ENCODE measurements around the gene EGF.
A peak's percentile ranks its signal among the peaks of the same experiment; 100 is the strongest.
"Not testable (repeated sequence)": the region's sequence is repeated elsewhere in the genome, so short reads cannot be mapped to it uniquely, and the experiment has no call there.

EGF gene

DNA sequence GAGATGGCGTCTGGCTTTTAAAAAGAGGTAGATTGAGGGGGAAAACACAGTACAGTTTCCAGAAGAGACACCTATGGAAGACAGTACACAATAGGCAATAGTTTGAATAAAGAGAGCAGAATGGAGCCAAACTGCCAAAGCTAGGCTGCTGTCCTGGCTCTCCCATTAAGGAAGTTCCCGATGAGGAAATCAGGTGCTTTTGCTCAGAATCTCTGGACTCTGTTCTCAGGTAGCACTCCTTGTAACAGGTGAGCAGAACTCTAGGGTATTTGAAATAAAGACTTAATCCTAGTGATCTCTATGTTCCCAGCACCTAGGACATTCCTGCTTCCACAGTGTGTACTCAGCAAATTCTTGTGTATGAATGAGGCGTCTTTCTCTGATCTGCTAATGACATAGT is 1.6 kb downstream of the EGF start:
- no peak for DNase-seq (ENCODE audit: low read depth in 1 of 2, low spot score in 1 of 2)

DNA sequence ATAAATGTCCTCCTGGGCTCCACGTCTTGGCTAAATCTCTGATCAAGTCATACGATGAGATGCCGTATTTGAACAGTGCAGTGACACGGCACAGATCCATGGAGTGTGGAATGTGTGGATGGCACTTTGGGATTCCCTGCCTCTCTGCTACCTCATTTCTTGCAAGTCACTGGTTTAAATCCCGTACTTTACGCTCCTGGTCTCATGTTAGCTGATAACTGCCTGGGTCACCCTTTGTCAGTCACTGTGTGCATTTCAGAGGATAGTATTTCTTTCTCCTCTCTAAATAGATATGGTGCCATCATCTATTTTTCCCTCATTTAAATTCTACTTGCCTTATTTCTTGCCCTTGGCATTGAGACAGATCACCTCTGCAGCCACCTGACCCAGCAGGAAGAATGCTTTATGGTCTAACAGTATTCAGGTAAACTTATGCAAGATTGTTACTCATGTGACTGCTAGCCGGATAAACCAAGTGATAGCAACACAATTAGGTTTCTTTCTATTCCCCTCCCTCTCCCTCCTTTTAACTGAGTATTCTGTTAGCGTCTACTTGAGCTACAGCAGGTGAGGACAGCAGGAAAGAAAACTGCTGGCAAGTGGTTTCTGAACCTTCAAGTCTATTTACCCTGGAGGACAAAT is 2.8 kb downstream of the EGF start:
- DNase-seq (ENCODE audit: low read depth in 1 of 2, low spot score in 1 of 2): no peak

DNA sequence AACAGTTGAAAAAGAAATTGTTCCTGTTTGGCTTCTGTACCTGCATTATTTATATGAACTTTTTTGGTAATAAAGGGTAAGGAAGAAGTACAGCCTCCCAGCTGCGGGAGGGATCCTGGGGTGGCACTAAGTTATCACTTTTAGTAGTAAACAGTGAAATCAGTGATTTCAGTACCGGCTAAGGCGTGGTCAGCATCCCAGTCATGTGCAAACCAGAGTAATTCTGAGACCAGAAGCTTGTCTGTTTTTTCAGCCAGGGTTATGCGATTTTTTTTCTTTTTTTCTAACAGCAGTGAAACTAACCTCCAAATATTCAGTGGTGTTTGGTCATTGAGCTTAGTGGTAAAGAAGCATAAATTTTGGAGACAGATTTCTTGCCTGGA is 3.3 kb downstream of the EGF start:
- DNase-seq (ENCODE audit: low read depth in 1 of 2, low spot score in 1 of 2): no peak

DNA sequence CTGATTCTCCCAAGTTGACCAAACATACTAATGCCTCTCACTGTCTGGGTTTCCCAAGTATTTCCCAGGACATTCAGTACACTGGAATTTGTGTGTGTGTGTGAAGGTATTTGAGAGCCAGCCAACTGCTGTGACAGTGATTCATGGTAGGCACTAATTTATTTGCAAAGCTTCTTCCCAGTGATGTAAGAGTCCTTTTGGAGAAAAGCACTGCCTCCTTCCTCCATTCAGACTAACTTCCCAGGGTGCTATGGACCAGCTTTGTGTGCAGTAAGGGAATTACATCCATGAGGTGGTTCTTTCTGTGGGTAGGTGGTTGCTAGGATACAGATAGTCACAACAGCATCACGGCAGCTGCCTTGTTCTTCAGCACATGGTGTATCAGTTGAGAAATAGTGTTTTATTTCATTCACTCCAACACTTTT is 8.7 kb downstream of the EGF start:
- DNase-seq (ENCODE audit: low read depth in 1 of 2, low spot score in 1 of 2): no peak

DNA sequence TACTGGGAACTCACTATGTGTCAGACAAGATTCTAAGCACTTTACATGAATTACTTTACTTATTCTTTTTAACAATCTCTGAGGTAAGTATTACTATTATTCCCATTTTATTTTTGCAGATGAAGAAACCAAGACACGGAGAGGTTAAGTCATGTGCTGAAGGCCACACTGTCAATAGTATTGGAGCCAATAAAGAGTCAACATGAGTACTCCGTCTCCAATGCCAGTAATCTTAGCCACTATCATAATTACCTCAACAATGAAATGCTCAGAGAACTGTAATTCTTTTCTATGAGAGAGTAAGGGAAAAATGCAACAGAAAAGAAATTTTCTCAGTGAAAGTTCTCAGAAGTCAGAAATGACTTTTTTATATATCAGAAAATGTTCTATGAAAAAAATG is 12.7 kb downstream of the EGF start:
- no peak for DNase-seq (ENCODE audit: low read depth in 1 of 2, low spot score in 1 of 2)

DNA sequence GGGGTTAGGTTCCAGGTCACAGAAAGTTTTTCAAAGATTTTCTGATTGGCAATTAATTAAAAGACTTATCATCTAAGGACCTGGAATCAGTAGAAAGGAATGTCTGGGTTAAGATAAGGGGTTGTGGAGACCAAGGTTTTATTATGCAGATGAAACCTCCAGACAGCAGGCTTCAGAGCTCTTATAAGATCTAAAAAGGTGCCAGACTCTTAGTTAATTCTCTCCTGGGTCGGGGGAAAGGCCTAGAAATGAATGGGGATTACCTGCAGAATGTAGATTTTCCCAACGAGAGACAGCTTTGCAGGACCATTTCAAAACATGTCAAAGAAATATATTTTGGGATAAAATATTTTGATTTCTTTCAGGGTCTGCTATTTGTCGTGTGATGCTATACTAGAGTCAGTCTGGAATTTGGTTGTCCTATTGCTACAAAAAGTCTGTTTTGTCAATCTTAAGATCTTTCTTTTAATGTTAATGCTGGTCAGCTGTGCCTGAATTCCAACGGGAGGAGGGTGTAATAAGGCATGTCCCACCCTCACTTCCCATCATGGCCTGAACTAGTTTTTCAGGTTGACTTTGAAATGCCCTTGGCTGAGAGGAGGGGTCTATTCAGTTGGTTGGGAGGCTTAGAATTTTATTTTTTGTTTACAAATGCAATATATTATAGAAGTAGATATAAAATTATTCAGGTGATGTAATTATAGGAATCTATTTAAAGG is 15.8 kb downstream of the EGF start:
- no peak for DNase-seq (ENCODE audit: low read depth in 1 of 2, low spot score in 1 of 2)

DNA sequence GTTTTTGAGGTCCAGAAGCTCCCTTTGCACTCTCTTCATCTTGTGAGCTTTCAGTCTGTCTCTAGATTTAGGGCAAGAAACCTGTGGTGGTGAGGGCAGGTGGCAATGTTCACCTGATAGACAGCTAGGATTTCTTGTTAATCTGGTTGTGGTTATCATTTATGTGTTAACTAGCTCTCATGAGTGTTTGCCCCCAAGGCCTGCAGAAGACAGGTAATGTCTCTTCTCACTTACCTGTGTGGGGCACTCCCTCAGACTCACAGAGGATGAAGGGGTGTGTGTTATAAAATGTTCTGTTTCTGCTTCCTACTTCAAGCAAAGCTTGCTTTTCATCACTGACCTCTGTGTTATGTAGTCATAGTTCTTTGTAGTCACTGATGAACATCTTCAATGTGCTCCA is 17.8 kb downstream of the EGF start:
- DNase-seq (ENCODE audit: low read depth in 1 of 2, low spot score in 1 of 2): no peak

DNA sequence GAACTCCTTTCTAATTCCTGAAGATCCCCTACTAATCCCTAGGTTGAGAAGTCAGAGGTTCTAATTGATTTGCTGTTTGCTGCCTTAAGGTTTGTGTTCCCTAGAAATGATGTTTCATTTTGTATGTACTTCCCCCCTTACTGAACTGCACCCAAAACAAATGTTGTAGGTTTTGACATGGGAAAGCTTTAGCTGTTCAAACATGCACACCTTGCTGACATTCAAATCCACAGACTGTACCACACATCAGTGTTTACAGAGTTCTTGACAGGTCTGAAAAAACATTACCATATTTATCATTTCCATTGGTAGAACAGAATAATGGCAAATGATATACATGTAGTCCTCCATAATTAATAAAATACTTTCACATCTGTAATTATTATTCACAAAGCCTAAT is 18.2 kb downstream of the EGF start:
- DNase-seq (ENCODE audit: low read depth in 1 of 2, low spot score in 1 of 2): no peak

DNA sequence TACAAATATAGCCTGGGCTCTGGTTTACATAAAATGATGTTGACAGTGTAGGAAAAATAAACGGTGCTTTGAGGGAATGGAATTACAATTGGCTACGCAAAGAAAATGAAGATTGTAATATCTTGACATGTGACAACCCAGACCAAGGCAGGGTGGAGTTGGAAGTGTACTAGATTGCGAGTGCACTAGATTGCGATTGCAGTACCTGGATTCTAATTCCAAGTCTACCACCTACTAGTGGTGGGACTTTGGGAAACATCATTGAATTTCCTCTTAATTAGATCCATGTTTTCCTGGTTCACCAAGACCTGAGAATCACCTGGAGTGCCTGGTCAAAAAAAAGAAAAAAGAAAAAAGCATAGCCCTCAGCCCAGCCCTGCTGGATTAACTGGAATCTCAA is 18.6 kb downstream of the EGF start:
- DNase-seq (ENCODE audit: low read depth in 1 of 2, low spot score in 1 of 2): no peak

DNA sequence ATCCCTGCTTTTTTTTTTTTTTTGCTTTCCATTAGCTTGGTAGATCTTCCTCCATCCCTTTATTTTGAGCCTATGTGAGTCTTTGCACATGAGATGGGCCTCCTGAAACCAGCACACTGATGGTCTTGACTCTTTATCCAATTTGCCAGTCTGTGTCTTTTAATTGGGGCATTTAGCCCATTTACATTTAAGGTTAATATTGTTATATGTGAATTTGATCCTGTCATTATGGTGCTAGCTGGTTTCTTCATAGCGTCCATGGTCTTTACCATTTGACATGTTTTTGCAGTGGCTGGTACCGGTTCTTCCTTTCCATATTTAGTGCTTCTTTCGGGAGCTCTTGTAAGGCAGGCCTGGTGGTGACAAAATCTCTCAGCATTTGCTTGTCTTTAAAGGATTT is 24.7 kb downstream of the EGF start:
- not testable (repeated sequence) for DNase-seq (ENCODE audit: low read depth in 1 of 2, low spot score in 1 of 2)

DNA sequence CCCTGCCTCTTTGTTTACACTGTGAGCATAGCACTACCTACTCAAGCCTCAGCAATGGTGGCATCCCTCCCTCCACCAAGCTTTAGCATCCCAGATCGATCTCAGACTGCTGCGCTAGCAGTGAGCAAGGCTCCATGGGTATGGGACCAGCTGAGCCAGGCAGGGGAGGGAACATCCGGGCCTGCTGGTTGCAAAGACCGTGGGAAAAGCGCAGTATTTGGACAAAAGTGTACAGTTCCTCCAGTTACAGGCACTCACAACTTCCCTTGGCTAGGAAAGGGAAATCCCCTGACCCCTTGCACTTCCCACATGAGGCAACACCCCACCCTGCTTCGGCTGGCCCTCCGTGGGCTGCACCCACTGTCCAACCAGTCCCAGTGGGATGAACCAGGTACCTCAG is 26.5 kb downstream of the EGF start:
- no peak for DNase-seq (ENCODE audit: low read depth in 1 of 2, low spot score in 1 of 2)

DNA sequence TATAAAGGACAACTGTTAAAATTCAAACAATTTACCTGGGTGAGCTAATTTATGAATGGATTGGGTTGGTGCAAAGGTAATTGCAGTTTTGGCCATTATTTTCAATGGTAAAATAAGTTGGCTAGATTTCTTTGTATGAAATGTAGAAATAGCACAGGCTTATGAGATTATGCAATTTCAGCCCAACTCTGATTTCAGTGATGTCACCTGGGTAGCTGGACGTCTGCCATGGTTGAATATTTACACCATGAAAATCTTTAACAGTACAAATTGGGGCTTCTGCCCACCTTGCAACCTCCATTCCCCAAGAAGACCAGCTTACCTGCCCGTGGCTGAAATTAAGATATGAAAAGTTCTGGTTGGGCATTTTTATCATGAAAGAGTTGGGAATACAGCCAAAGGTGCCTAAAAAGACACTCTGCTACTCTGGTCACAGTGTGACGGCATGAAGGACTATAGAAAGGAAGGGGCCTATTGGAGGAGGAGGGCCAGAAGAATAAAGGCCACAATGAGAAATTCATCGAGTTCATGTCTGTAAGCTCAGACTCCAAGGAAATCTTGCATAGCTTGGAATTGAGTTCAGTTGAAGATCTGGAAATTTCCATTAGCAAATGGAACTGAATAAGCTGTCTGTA is 29.7 kb downstream of the EGF start:
- DNase-seq (ENCODE audit: low read depth in 1 of 2, low spot score in 1 of 2): no peak

DNA sequence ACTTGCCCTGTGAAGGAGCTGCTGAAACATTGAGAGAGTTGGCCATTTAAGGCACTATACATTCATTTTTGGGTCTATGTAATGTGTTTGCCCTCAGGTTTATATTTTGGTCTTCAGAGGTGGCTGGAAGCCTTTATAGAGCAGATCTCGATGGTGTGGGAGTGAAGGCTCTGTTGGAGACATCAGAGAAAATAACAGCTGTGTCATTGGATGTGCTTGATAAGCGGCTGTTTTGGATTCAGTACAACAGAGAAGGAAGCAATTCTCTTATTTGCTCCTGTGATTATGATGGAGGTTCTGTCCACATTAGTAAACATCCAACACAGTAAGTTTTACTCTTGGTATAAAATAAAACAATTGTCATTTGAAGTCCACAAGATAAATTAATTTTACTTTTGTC is 31.1 kb downstream of the EGF start:
- no peak for DNase-seq (ENCODE audit: low read depth in 1 of 2, low spot score in 1 of 2)

DNA sequence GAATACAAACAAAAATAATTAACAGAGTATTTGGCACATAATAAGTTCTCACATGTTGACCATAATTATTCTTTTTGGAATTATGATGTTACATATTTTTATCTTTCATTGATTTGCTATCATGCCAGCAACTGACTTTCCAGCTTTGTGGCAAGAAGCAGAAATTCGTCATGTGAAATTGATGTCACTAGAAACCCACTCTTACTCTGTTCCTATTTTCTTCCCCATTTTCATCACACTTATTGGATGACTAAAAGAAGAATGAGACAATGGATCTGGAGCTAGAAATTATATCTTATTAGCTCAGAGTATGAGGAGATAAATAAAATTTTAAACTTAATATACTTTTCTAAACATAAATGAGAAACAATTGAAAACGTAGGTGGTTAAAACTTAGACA is 31.9 kb downstream of the EGF start:
- no peak for DNase-seq (ENCODE audit: low read depth in 1 of 2, low spot score in 1 of 2)

DNA sequence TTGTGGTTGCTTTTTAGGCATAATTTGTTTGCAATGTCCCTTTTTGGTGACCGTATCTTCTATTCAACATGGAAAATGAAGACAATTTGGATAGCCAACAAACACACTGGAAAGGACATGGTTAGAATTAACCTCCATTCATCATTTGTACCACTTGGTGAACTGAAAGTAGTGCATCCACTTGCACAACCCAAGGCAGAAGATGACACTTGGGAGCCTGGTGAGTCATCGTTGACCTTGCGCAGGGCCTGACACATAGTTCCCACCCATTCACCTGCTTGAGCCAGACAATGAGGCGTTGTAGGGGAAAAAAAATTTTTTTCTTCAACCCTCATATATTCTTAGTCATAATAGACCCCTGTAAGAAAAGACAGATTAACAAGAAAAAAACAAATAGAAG is 32.4 kb downstream of the EGF start:
- peak in 1 of 2 donors; percentile 52 for DNase-seq (ENCODE audit: low read depth in 1 of 2, low spot score in 1 of 2)

DNA sequence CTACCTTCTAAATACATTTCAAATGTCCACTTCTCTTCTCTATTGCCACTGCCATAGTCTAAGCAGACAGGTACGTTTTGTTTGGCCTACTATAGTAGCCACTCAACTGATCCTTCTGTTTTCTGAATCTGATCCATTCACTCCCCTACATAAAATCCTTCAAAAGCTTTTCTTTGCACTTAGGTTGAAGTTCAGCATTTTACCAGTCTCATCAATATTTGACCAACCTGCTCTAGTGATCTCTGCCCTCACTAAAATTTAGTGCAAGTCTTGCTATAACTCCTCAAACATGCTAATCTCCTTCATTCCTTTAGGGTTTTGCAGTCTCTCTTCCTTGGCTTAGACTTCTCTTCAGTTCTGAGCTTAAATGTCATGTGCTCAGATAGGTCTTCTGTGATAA is 33.4 kb downstream of the EGF start:
- DNase-seq (ENCODE audit: low read depth in 1 of 2, low spot score in 1 of 2): no peak

DNA sequence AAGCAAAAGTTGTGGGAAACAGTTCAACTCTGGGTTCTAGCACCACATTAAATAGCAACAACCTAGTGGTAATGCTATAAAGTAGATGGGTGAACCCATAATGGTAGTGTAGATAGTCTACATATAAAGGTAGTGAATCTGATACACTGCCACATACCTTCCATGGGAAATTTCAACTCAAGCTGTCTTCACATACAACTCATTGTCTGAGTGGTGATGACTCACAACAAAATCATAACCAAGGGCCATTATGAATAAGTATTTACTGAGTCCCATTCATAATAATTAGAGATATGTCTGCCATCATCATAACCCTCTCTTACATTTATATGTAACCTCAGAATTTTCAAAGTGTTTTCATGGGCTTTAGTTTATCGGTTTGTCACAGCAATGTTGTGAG is 34.8 kb downstream of the EGF start:
- no peak for DNase-seq (ENCODE audit: low read depth in 1 of 2, low spot score in 1 of 2)

DNA sequence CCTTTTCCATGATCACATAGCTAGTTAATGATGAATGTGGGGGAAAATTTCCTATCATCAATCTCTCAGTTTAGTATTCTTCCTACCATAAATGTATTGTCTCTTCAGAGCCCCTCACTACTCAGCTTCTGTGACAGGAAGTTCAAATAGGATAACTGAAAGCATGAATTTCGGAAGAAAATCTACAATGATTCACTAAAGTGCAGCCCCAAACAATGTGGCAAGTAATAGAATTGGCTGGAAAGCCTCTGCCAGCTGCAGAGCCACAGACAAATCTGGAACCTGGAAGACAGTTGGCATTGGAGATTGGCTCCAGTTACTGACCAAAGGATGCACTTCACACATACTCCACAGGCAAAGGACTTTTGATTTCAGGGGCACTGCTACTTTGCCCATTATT is 35.2 kb downstream of the EGF start:
- DNase-seq (ENCODE audit: low read depth in 1 of 2, low spot score in 1 of 2): no peak

DNA sequence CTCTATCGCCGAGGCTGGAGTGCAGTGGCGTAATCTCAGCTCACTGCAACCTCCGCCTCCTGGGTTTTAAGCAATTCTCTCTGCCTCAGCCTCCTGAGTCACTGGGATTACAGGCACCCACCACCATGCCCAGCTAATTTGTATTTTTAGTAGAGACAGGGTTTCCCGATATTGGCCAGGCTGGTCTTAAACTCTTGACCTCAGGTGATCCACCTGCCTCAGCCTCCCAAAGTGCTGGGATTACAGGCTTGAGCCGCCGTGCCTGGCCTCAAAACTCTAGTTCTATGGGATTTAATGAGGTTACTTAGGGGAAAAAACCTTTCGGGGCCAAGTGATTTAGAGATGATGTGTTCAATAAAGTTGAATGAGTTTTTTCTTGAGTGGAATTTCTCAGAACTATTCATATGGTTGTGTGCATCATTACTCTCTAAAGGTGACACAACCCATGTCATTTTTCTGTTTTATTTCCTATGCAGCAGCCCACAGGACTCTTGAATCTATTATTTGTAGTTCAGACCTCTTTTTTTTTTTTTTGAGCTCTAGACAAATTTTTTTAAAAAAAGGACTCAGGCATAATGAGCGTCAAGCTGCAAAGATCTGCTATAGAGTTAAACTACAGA is 36.5 kb downstream of the EGF start:
- DNase-seq (ENCODE audit: low read depth in 1 of 2, low spot score in 1 of 2): not testable (repeated sequence)

DNA sequence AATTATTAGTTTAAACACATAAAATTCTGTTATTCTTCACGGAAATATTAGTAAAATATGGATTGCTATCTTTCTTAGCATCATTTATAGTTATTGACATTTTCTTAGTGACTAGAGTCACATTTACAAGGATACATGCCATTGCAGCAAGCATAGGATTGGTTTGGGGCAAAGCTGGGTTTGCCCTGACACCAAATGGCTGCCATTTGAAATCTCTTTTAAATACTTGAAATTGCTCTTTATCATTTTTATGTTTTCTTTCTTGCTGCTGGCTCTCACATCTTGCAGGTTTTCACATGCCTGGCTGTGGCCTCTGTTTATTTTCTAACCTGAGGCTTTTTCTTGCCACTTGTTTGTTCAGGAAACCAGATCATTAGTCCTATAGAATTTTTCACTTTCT is 39.9 kb downstream of the EGF start:
- no peak for DNase-seq (ENCODE audit: low read depth in 1 of 2, low spot score in 1 of 2)

DNA sequence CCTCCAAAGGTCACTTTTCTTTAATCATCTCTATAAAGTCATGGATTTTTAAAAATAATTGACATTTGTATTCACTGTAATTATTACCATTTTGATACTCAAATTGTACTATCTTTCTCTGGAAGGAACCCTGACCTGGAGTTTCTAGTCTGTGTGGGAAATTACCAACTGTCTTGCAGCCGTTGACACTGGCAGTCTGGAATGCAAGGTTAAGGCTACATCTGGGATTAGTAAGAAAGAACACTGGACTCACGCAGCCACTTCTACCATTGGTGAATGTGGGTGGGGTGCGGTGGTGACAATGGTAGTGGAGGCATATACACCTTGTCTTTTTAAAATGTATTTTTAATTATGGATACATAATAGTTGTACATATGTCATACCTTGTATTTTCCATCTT is 40.9 kb downstream of the EGF start:
- no peak for DNase-seq (ENCODE audit: low read depth in 1 of 2, low spot score in 1 of 2)

DNA sequence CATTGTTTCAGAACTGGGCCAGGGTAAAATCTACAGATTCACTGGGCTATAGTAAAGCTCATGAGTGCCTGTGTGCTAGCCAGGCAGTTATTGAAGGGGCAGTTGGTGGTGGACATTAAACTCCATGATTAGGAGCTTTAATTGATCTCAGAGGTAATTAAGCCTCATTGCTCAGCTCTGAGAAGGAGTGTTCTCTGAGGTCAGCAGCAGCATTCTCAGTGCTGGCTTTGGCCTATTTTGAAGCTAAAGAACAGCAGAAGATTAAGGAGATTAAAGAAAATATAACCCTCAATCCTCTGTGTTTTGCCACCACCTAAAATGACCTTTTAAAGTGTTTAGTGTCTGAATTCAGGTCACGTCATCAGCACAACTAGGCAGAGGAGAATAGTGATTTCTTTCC is 42.5 kb downstream of the EGF start:
- DNase-seq (ENCODE audit: low read depth in 1 of 2, low spot score in 1 of 2): no peak

All from activated CD4-positive, alpha-beta T cell treated with anti-CD3 and anti-CD28 coated beads, Interleukin-2, amount 50 U/mL, for 24 hours (primary cell).